ENCODE data around the gene EYA2. TPM values are rescaled to one million over a fixed set of nuclear protein-coding genes. Genes with fewer than 3 reads are reported as not detected.

Gene EYA2
- total and polyA plus RNA-seq, 2 donors (not counting 3 experiments of a cell fraction or from before 2014, with no cell fraction given), result not detected

DNA sequence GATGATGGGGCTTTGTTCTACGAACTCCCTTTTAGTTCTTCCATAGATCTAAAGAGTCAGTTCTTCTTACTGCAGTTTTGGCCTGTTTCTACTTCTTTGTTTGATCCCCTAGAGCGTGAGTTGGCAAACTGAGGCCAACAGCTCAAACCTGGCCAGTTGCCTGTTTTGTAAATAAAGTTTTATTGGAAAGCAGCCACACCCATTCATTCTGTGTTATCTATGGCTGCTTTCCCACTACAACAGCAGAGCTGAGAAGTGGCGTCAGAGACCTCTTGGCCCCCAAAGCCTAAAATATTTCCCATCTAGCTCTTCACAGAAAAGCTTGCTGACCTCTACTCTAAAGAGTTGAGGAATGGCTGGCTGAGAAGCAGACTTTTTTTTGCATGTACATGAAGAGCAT, 52.2 kb downstream of the EYA2 start:
- Histone ChIP-seq H3K9ac (replicated peaks; ENCODE audit: extremely low read depth, insufficient read depth, low read length) (no peak overlapping the region), H3K79me2 (ENCODE audit: control insufficient read depth, insufficient read depth, low read length) (no peaks in the 10 kb centered on the region), H4K20me1 (replicated peaks; ENCODE audit: control insufficient read depth, extremely low read depth, insufficient read depth, low read length) (no peaks in the 10 kb centered on the region), H3K4me3 (replicated peaks in 1 of 3; ENCODE audit: insufficient read depth in 1 of 3, low read depth in 1 of 3, low read length in 3 of 3) (no peak overlapping the region), H3K27ac (ENCODE audit: insufficient read depth, low read depth, low read length) (no peak overlapping the region), H3K4me2 (ENCODE audit: insufficient read depth, low read length) (no peak overlapping the region), H2AFZ (ENCODE audit: low read depth, low read length) (no peak overlapping the region), H3K27me3 (ENCODE audit: control insufficient read depth in 2 of 2, insufficient read depth in 2 of 2, low read length in 2 of 2) (no peaks in the 10 kb centered on the region), H3K36me3 (ENCODE audit: control insufficient read depth in 2 of 2, extremely low read depth in 1 of 2, insufficient read depth in 2 of 2, low read length in 2 of 2) (no peaks in the 10 kb centered on the region), H3K9me1 (replicated peaks; ENCODE audit: control insufficient read depth, extremely low read depth, insufficient read depth, low read length) (no peaks in the 10 kb centered on the region), H3K9me3 (replicated peaks; ENCODE audit: control insufficient read depth, insufficient read depth, low read length) (no peaks in the 10 kb centered on the region), H3K4me1 (ENCODE audit: control insufficient read depth, extremely low read depth, insufficient read depth, low read length) (no peaks in the 10 kb centered on the region)
- FAIRE-seq (no peak), DNase-seq (ENCODE audit: low read depth, low spot score) (no peak)
- dilution Hi-C loops (cut with MboI; ENCODE audit: extremely low pct_ligation_motif_present, low sequenced_read_pairs), result no loop called here
- POLR2A ChIA-PET, result no interaction called here
- no TSS peak for BruUV-seq (replicated peaks)
- intact Hi-C loops (cut with micrococcal nuclease), result no loop called here
- CTCF ChIA-PET, result no interaction called here
- TF ChIP-seq, protein P1, sequence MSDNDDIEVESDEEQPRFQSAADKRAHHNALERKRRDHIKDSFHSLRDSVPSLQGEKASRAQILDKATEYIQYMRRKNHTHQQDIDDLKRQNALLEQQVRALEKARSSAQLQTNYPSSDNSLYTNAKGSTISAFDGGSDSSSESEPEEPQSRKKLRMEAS (IDR thresholded peaks at IDR 0.05; ENCODE audit: insufficient read depth, insufficient read length), result no peak
- TF ChIP-seq EZH2 (IDR thresholded peaks at IDR 0.05; ENCODE audit: borderline replicate concordance, low read depth, low read length, severe bottlenecking) (no peak), POLR2A (IDR thresholded peaks at IDR 0.05; ENCODE audit: low read depth, low read length) (no peak), MYC (IDR thresholded peaks at IDR 0.05; ENCODE audit: low read depth, low read length) (no peak), JUN (IDR thresholded peaks at IDR 0.05; ENCODE audit: borderline replicate concordance, insufficient read depth, insufficient read length, low read depth) (no peak), FOS (IDR thresholded peaks at IDR 0.05; ENCODE audit: borderline replicate concordance, insufficient read depth, low read length) (no peak), GATA2 (IDR thresholded peaks at IDR 0.05; ENCODE audit: insufficient read depth, insufficient read length, low read depth, low read length) (no peak)

DNA sequence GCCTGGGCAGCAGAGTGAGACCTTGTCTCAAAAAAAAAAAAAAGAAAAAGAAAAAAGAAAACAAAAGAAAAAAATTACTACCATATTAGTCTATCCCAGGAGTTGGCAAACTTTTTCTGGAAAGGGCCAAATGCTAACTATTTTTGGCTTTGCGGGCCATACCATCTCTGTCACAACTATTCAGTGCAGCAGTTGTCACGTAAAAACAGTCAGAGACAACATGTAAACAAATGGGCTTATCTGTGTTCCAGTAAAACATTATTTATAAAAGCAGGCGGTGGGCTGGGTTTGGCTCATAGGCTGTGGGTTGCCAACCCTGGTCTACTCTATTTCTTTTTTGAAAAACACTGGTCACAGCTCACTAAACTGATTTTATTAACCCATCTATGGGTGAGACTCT, 53.4 kb downstream of the EYA2 start:
- Histone ChIP-seq H3K9me3 (replicated peaks; ENCODE audit: control insufficient read depth, insufficient read depth, low read length) (no peaks in the 10 kb centered on the region), H3K4me1 (ENCODE audit: control insufficient read depth, extremely low read depth, insufficient read depth, low read length) (no peaks in the 10 kb centered on the region), H3K27me3 (ENCODE audit: control insufficient read depth in 2 of 2, insufficient read depth in 2 of 2, low read length in 2 of 2) (no peaks in the 10 kb centered on the region), H3K27ac (ENCODE audit: insufficient read depth, low read depth, low read length) (no peak overlapping the region), H3K9me1 (replicated peaks; ENCODE audit: control insufficient read depth, extremely low read depth, insufficient read depth, low read length) (no peaks in the 10 kb centered on the region), H3K79me2 (ENCODE audit: control insufficient read depth, insufficient read depth, low read length) (no peaks in the 10 kb centered on the region), H3K4me2 (ENCODE audit: insufficient read depth, low read length) (no peak overlapping the region), H3K36me3 (ENCODE audit: control insufficient read depth in 2 of 2, extremely low read depth in 1 of 2, insufficient read depth in 2 of 2, low read length in 2 of 2) (no peaks in the 10 kb centered on the region), H3K9ac (replicated peaks; ENCODE audit: extremely low read depth, insufficient read depth, low read length) (no peak overlapping the region), H2AFZ (ENCODE audit: low read depth, low read length) (no peak overlapping the region), H4K20me1 (replicated peaks; ENCODE audit: control insufficient read depth, extremely low read depth, insufficient read depth, low read length) (no peaks in the 10 kb centered on the region), H3K4me3 (replicated peaks in 1 of 3; ENCODE audit: insufficient read depth in 1 of 3, low read depth in 1 of 3, low read length in 3 of 3) (no peak overlapping the region)
- FAIRE-seq, result no peak
- dilution Hi-C loops (cut with MboI; ENCODE audit: extremely low pct_ligation_motif_present, low sequenced_read_pairs) (no loop called here), intact Hi-C loops (cut with micrococcal nuclease) (no loop called here)
- no TSS peak for BruUV-seq (replicated peaks)
- ChIA-PET POLR2A (no interaction called here), CTCF (no interaction called here)
- no peak for DNase-seq (ENCODE audit: low read depth, low spot score)
- TF ChIP-seq JUN (IDR thresholded peaks at IDR 0.05; ENCODE audit: borderline replicate concordance, insufficient read depth, insufficient read length, low read depth), result no peak
- TF ChIP-seq, protein P2, sequence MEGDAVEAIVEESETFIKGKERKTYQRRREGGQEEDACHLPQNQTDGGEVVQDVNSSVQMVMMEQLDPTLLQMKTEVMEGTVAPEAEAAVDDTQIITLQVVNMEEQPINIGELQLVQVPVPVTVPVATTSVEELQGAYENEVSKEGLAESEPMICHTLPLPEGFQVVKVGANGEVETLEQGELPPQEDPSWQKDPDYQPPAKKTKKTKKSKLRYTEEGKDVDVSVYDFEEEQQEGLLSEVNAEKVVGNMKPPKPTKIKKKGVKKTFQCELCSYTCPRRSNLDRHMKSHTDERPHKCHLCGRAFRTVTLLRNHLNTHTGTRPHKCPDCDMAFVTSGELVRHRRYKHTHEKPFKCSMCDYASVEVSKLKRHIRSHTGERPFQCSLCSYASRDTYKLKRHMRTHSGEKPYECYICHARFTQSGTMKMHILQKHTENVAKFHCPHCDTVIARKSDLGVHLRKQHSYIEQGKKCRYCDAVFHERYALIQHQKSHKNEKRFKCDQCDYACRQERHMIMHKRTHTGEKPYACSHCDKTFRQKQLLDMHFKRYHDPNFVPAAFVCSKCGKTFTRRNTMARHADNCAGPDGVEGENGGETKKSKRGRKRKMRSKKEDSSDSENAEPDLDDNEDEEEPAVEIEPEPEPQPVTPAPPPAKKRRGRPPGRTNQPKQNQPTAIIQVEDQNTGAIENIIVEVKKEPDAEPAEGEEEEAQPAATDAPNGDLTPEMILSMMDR (IDR thresholded peaks at IDR 0.05; ENCODE audit: extremely low read depth in 1 of 2, insufficient read depth in 1 of 2, low read depth in 1 of 2, low read length in 2 of 2), result no peak
- TF ChIP-seq FOS (IDR thresholded peaks at IDR 0.05; ENCODE audit: borderline replicate concordance, insufficient read depth, low read length), result no peak
- no peak for TF ChIP-seq MYC (IDR thresholded peaks at IDR 0.05; ENCODE audit: low read depth, low read length)
- TF ChIP-seq EZH2 (IDR thresholded peaks at IDR 0.05; ENCODE audit: borderline replicate concordance, low read depth, low read length, severe bottlenecking), result no peak
- no peak for TF ChIP-seq POLR2AphosphoS5 (IDR thresholded peaks at IDR 0.05; ENCODE audit: insufficient read depth, low read depth, low read length)
- no peak for TF ChIP-seq GATA2 (IDR thresholded peaks at IDR 0.05; ENCODE audit: insufficient read depth, insufficient read length, low read depth, low read length)
- TF ChIP-seq, protein P1 (IDR thresholded peaks at IDR 0.05; ENCODE audit: insufficient read depth, insufficient read length), result no peak
- TF ChIP-seq POLR2A (IDR thresholded peaks at IDR 0.05; ENCODE audit: low read depth, low read length), result no peak

All from endothelial cell of umbilical vein (primary cell).